Epithelial cell of proximal tubule (primary cell): Measurements from ENCODE around the gene EXOSC5. TPM values are rescaled to one million over a fixed set of nuclear protein-coding genes. Genes with fewer than 3 reads are reported as not detected.

Experiments
- DNase-seq: peaks from one replicate; pipeline ENCODE4 v3.0.0-alpha.2; 2011; ENCODE audit warnings: low read depth
- H3K4me3 ChIP-seq: 2 replicates; pipeline ENCODE4 v1.5.1; 2011; ENCODE audit warnings: low read depth, mild to moderate bottlenecking, low read length
- CTCF ChIP-seq: conservative IDR thresholded peaks from 2 replicates; pipeline ENCODE4 v1.5.1; 2012; ENCODE audit warnings: low read depth, mild to moderate bottlenecking, low read length
- total RNA-seq: library from RNA; depleted of rRNA; stranded (reverse); fragments of >200 nt; gene quantifications from 2 replicates; pipeline ENCODE4 v1.2.3, GENCODE V29; 2015

Gene EXOSC5
- total RNA-seq, 1 donor from 2014 or later = 23.7 TPM

GRCh38 chr19:41344162-41344561 lies 53.0 kb downstream of the EXOSC5 start:
- H3K4me3 ChIP-seq = no peak overlapping the region
- no peak for DNase-seq
- TF ChIP-seq CTCF = no peak

- TF ChIP-seq CTCF = no peak
- H3K4me3 ChIP-seq = no peak overlapping the region
- DNase-seq = no peak
These were observed 55.3 kb downstream of the EXOSC5 start for GRCh38 chr19:41341669-41342490.

- DNase-seq = peak; percentile 76
- TF ChIP-seq CTCF = no peak
- H3K4me3 ChIP-seq = no peak overlapping the region
These were observed 57.2 kb downstream of the EXOSC5 start for GRCh38 chr19:41339936-41340335.

Other genes starting within 250 kb of the EXOSC5 start
- 4.9 and 24.7 TPM in 2 replicates for gene CYP2S1, start 204.1 kb downstream of the EXOSC5 start, total RNA-seq
- gene AXL, start 178.1 kb downstream of the EXOSC5 start, total RNA-seq = 206 and 343 TPM in 2 replicates
- 154 and 177 TPM in 2 replicates for gene HNRNPUL1, start 133.0 kb downstream of the EXOSC5 start, total RNA-seq
- gene CCDC97, start 87.2 kb downstream of the EXOSC5 start, total RNA-seq = 11.4 and 11.6 TPM in 2 replicates
- 8.5 and 24.3 TPM in 2 replicates for gene TGFB1, start 43.4 kb downstream of the EXOSC5 start, total RNA-seq
- gene B9D2, start 33.2 kb downstream of the EXOSC5 start, total RNA-seq = 5.3 and 22.9 TPM in 2 replicates
- 2.7 and 3.5 TPM in 2 replicates for gene TMEM91, start 20.8 kb downstream of the EXOSC5 start, total RNA-seq
- 24.0 and 35.7 TPM in 2 replicates for gene BCKDHA, start 459 bp upstream of the EXOSC5 start, total RNA-seq
- 1.6 and 2.4 TPM in 2 replicates for gene B3GNT8, start 30.0 kb upstream of the EXOSC5 start, total RNA-seq
- 54.9 and 74.8 TPM in 2 replicates for gene DMAC2, start 42.6 kb upstream of the EXOSC5 start, total RNA-seq
- gene ERICH4, start 45.8 kb upstream of the EXOSC5 start, total RNA-seq = not detected in 2 replicates
- gene CEACAM21, start 178.8 kb upstream of the EXOSC5 start, total RNA-seq = not detected in 2 replicates
- gene CEACAM4, start 229.7 kb upstream of the EXOSC5 start, total RNA-seq = not detected in 2 replicates